GM19025 (cell line): ENCODE results near the gene TUBD1.

Source experiments
- ATAC-seq: cut with Tn5 transposase; IDR thresholded peaks from one replicate; pipeline ENCODE4 v1.9.1; 2021; ENCODE audit warnings: mild to moderate bottlenecking, low read depth, moderate library complexity; ENCODE audit not compliant: unreplicated experiment

The TUBD1 gene

DNA sequence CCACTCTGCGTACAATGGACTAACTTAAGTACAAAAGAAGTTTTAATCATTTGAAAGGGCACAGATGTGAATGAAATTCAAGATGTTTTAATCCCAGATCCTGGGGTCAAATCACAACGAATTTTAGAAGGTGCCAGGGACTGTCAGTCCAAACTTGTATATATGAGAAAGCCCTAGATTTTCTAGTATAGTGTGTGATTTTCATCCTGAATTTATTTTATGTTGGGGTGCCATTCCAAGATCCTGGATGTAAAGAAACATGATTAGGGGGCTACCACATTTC lies 64.3 kb downstream of the TUBD1 start:
- ATAC-seq: no peak

GRCh38 chr17:59827721-59828477 lies 64.8 kb downstream of the TUBD1 start:
- ATAC-seq: no peak

- no peak for ATAC-seq
Observed at GRCh38 chr17:59826706-59827453, 65.9 kb downstream of the TUBD1 start.

GRCh38 chr17:59825533-59826322 lies 67.0 kb downstream of the TUBD1 start:
- ATAC-seq: no peak

GRCh38 chr17:59815965-59816364 lies 76.8 kb downstream of the TUBD1 start:
- ATAC-seq: no peak

- ATAC-seq: no peak
Observed at GRCh38 chr17:59814685-59815084, 78.1 kb downstream of the TUBD1 start.

DNA sequence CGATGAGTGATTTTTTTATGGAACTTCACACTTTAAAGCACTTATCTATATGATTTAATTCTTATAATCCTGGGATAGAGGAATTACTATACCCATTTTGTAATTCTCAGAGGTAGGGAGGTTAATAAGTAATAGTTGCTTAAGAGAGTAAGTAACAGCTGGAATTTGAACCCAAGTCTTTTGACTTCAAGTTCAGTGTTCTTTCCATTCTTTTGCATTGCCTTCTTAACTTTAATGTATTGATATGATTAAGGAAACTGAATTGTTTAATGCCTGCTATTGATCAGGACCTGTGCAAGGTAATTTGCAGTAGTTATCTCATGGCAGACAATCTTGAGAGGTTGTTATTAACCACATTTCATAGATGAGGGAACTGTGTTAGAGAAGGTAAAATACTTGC lies 78.5 kb downstream of the TUBD1 start:
- ATAC-seq: no peak

DNA sequence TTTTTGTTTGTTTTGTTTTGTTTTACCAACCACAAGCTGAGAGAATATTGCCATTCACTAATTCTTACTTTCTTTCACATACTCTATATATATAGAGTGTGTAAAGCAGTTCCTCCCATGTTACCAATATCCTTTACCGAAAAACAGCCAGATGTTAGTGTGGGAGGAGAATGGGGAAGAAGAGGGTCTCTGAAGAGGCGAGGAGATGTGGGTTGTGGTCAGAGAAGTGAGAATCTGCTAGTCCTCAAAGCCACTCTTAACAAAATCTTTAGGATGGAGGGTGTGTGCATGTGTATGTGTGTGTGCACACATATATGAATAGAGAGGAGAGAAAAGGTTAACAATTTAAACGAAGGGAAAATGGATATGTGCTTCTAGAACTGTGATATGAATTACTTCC lies 80.6 kb downstream of the TUBD1 start:
- no peak for ATAC-seq

DNA sequence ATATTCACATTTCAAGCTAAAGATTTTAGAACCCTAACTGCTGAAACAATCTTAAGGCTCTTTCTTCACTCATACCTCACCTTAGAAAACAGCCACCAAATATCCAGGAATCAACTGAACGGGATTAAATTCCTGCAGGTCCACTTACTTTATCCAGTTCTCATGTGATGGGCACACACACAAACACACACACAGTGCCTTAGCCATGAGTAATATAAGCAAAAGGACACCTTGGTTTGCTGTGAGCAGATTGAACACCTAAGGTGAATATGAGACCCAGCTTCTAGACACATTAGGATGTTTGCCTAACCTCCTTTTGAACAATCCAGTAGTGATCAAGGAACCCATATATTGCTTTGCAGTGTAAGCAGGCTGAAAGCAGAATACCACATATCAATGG lies 81.5 kb downstream of the TUBD1 start:
- no peak for ATAC-seq

DNA sequence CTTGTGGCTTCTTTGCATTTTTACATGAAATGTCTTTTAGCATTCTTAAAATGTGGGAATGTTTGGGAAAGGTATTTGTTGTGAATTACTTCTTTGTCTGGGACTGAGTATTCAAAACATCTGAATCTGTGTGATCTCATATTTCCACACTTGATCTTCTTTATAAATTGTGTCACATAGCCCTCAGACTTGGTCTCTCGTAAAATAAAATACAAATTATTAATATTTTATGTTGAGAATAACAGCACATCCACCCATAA lies 81.9 kb downstream of the TUBD1 start:
- no peak for ATAC-seq
